ENCODE data around the gene HSPA4.
"Not testable (repeated sequence)": the region's sequence is repeated elsewhere in the genome, so short reads cannot be mapped to it uniquely, and the experiment has no call there.

Gene HSPA4

GRCh38 chr5:133051542-133052316 lies at the start of gene HSPA4:
Gene HSPA4, plus strand, starts transcription at chr5:133052013. Its CDS starts 238 bp downstream, at chr5:133052251.
- peak; percentile 98 for DNase-seq (ENCODE audit: low read depth)
- TF ChIP-seq CTCF (conservative IDR thresholded peaks at IDR 0.05; ENCODE audit: control insufficient read depth, insufficient read depth, low read depth, low read length) = no peak
- peak within 1 kb of the TSS; percentile 97 for H3K4me3 ChIP-seq (ENCODE audit: control insufficient read depth, low read depth, low read length)

- no peak for TF ChIP-seq CTCF (conservative IDR thresholded peaks at IDR 0.05; ENCODE audit: control insufficient read depth, insufficient read depth, low read depth, low read length)
- H3K4me3 ChIP-seq (ENCODE audit: control insufficient read depth, low read depth, low read length) = no peak overlapping the region
- DNase-seq (ENCODE audit: low read depth) = no peak
Measured at GRCh38 chr5:133006653-133007052, 45.2 kb upstream of the HSPA4 start.

GRCh38 chr5:133008455-133008854 lies 43.4 kb upstream of the HSPA4 start:
- H3K4me3 ChIP-seq (ENCODE audit: control insufficient read depth, low read depth, low read length); DNase-seq (ENCODE audit: low read depth): not testable (repeated sequence)

GRCh38 chr5:133015466-133015865 lies 36.3 kb upstream of the HSPA4 start:
- no peak overlapping the region for H3K4me3 ChIP-seq (ENCODE audit: control insufficient read depth, low read depth, low read length)
- peak; percentile 51 for DNase-seq (ENCODE audit: low read depth)
- no peak for TF ChIP-seq CTCF (conservative IDR thresholded peaks at IDR 0.05; ENCODE audit: control insufficient read depth, insufficient read depth, low read depth, low read length)

- TF ChIP-seq CTCF (conservative IDR thresholded peaks at IDR 0.05; ENCODE audit: control insufficient read depth, insufficient read depth, low read depth, low read length) = no peak
- H3K4me3 ChIP-seq (ENCODE audit: control insufficient read depth, low read depth, low read length) = no peak overlapping the region
- no peak for DNase-seq (ENCODE audit: low read depth)
Measured at GRCh38 chr5:133017964-133018363, 33.8 kb upstream of the HSPA4 start.

GRCh38 chr5:133019471-133019870 lies 32.3 kb upstream of the HSPA4 start:
- DNase-seq (ENCODE audit: low read depth) = not testable (repeated sequence)

GRCh38 chr5:133025804-133026663 lies 25.8 kb upstream of the HSPA4 start, which contains the start of gene ZCCHC10:
Gene ZCCHC10, minus strand, starts transcription at chr5:133026549. Its CDS starts 12 bp downstream, at chr5:133026537.
- DNase-seq (ENCODE audit: low read depth) = peak; percentile 87
- TF ChIP-seq CTCF (conservative IDR thresholded peaks at IDR 0.05; ENCODE audit: control insufficient read depth, insufficient read depth, low read depth, low read length) = no peak
- H3K4me3 ChIP-seq (ENCODE audit: control insufficient read depth, low read depth, low read length) = peak within 1 kb of the TSS; percentile 90

More at GRCh38 chr5:133019471-133019870, 32.3 kb upstream of the HSPA4 start:
- not testable (repeated sequence) for H3K4me3 ChIP-seq (ENCODE audit: control insufficient read depth, low read depth, low read length)

Data from fibroblast of mammary gland (primary cell).